NCI-H2196 (cell line): ENCODE data around the gene HSPA9.
A peak's percentile ranks its signal among the peaks of the same experiment; 100 is the strongest.

Source experiments
- DNase-seq: peaks from one replicate; lab custom pipeline; 2025; ENCODE audit not compliant: unreplicated experiment; lab: John Stamatoyannopoulos, UW

Gene HSPA9

DNA sequence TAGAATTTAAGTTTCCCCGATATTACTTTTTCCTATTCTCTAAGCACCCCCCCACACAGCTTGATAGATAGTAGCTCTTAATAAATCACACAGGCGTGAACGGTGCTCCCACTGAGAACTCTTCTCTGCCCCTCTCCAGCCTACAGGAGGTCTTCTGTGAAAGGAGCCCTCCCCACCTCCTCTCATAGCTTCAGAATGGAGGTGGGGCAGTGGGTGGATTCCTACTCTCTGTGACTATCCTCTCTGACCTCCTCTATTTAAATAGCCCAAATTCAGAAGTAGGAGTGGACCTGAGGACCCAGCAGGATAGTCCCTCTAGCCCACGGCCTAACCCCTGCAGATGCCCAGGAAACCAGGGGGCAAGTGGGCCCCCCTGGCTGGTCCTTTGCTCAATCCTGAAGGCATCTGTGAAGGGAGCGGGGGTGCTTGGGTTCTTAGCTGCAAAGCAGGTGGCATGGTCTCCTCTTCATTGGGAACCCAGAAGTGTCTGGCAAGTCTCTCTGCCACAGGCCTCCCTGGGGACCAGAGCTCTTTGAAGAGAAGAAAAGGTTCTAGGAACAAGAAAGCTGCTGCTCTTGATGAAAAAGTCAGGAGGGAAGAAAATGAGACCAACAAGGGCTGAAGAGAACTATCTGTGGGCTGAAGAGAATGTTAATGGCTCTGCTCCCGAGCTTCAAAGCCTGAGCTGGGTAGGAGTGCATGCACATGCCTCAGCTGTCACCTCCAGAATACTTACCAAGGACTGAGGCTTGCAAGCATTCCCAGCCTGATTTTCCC is 21.1 kb upstream of the HSPA9 start:
- no peak for DNase-seq

DNA sequence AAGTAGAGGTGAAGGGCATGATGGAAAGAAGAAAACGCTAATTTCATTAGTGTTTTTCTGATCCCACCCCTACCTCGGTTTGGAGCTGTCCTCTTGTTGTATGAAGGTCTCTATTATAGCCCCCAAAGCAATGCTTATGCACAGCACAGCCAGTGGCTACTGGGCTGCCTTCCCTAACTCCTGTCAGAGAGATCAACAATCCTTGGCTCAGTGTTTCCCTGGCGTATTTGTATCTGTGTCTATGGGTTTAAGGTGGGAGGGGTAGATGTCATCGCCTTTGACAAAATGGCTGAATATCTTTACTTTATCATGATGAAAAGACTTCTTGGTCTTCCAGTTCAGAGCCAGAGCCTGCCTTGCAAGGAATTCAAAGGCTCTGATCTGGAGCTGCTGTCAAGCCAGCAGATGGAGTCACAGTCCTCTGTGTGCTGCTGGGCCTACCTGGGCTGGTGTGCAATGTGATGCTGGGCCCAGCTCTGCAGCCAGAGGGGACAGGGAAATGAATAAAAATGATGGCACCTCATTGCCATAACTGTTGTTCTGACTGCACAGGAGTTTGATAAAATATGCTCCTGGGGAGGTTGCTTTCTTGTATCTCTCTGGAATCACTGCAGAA is 20.1 kb upstream of the HSPA9 start:
- no peak for DNase-seq

DNA sequence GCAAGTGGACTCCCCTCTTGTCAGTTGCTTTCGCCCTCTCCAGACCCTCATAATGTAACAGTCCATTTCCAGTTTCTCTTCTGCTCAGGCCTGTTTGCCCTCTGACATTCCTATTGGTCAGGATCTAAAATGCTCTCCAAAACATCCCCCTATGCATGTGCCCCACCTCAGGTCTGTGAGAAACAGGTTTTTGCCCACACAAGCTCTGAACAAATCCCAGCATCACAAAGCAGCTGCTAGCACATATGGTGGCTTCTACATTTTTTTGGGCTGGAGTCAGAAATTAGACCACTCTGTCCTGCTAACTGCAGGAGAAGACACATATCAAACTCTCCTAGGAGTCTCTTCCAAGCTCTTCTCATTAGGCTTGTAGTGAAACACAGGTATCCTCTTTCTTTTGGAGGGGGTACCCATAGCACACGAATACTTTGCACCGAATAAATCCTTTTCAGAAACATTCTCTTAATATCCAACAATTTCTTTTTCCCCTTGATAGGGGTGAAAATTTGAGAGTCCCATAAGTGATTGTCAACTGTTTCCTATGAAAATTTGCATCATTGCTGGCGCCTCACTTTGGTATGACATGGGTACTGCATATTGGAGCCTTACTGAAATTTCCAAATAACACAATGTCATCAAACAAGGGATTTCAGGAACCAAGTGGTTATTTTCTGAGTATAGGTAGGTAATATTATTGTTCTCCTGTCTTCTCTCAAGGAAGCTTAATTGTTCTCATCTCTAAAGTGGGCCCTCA is 19.3 kb upstream of the HSPA9 start:
- no peak for DNase-seq

- no peak for DNase-seq
These were observed 13.0 kb upstream of the HSPA9 start for GRCh38 chr5:138588013-138588788.

GRCh38 chr5:138585157-138585556 is 10.0 kb upstream of the HSPA9 start:
- no peak for DNase-seq

- DNase-seq: peak; percentile 13
These were observed 8.9 kb upstream of the HSPA9 start for GRCh38 chr5:138583984-138584637.

- DNase-seq: no peak
These were observed 7.8 kb upstream of the HSPA9 start for GRCh38 chr5:138582959-138583358.

DNA sequence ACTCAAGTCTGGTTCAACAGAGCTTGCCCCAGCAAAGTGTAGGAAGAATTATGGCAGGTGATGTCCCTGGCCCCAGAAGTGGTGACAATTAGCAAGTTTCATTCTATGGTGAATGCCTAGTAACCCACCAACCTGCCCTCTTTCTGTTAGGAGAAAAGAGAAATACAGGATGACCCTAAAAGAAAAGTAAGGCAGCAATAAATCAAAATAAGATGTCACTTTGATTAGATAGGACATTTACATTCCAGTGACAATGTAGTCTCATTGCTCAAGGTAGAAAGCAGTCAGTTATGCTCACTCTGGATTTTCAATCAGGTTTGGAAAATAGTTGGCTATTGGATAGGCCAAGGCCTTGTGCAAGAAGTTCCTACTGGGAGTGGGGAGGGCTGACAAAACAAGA is 5.6 kb upstream of the HSPA9 start:
- no peak for DNase-seq

- no peak for DNase-seq
These were observed 4.8 kb upstream of the HSPA9 start for GRCh38 chr5:138580001-138580400.

- DNase-seq: no peak
These were observed 4.3 kb upstream of the HSPA9 start for GRCh38 chr5:138579517-138579863.

GRCh38 chr5:138577452-138577851 is 2.3 kb upstream of the HSPA9 start:
- DNase-seq: no peak

DNA sequence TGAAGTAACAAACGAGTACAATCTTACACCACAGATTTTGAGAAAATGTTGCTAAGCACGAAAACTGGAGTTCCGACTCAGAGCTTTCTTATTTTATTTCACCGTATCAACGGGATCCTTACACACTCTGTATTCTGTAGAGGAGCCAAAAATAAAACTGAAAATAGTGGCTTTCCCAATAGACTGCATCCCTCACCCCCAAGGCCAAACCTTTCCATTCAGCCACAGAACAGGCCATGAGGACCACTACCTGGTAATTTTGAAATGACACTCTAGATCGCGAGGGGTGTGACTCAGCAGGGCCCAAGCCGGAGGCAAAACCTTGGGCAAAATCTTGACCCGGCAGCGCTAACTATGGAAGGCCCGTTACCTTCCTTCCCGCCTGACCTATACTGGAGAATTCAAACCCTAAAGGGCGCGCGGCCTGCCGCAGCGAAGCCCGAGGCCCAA is 432 bp downstream of the HSPA9 start:
- DNase-seq: no peak

DNA sequence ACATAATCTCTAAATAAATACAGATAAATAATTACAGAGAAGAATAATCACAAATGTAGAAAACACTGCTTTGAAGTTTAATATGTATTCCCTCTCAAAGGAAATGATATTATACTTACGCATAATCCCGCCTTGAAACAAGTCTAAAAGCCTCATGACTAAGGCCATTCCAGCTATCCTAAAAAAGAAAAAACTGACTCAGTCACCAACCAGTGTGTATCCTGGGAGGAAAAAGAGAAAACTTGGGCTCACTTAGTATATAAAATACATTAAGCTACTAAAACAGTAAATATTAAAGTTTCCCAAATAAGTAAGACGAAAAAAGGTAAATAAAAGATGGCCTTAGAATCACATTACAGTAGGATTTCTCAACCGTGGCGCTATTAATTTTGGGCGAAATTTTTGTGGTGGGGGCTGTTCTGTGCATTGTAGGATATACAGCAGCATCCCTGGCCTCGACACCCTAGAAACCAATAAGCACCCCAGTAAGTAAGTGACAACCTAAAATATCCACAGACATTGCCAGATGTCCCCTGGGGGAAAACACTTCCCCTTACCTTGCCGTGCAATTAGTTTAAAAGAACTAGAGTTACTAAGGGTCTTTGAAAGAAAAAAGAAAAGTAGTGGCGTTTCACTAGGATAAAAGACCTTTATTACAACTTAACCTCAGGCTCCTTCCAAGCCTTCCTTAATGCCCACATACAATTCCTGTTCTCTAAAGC is 1.1 kb downstream of the HSPA9 start:
- DNase-seq: no peak

- DNase-seq: no peak
These were observed 2.0 kb downstream of the HSPA9 start for GRCh38 chr5:138573223-138573622.

GRCh38 chr5:138570871-138571270 is 4.3 kb downstream of the HSPA9 start:
- no peak for DNase-seq

GRCh38 chr5:138569782-138570181 is 5.4 kb downstream of the HSPA9 start:
- DNase-seq: no peak

DNA sequence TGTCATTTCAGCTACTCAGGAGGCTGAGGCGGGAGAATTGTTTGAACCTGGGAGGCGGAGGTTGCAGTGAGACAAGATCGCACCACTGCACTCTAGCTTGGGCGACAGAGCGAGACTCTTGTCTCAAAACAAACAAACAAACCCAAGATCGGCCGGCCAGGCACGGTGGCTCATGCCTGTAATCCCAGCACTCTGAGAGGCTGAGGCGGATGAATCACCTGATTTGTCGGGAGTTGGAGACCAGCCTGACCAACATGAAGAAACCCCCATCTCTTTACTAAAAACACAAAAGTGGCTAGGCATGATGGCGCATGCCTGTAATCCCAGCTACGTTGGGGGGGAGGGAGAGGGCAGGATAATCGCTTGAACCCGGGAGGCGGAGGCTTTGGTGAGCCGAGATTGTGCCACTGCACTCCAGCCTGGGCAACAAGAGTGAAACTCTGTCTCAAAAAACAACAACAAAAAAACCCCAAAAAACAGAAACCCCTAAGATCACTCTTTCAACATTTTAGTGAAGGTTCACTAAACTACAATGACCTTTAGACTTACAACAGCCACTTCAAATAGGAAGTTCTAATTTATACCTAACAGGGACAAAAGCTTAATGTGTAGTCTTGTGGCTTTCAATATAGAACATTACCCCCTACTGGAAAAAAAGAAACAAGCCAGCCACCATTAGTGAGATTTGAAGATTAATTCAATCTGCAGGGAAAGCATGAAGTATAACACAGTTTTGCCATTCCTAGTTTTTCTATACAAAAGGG is 7.0 kb downstream of the HSPA9 start:
- DNase-seq: no peak

DNA sequence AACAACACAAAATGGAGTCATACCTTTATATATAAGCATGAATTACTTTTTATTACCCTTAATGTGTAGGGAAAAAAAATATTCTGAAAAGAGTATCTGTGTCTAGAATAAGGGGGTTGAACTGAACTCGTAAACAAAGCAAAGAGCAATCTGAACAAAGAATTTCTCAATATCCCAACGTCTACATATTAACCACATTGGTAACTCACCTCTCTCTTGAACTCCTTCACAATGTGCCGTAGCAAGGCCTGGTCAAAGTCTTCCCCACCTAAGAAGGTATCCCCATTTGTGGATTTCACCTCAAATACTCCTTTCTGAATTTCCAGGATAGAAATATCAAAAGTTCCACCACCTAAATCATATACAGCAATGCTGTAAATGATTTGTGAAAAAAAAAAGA is 8.4 kb downstream of the HSPA9 start:
- DNase-seq: no peak

- DNase-seq: no peak
These were observed 9.9 kb downstream of the HSPA9 start for GRCh38 chr5:138565100-138565821.
